ENCODE measurements around the gene KCNK7.

- no peak for TF ChIP-seq POLR2A (IDR thresholded peaks at IDR 0.05)
- no peak for TF ChIP-seq POLR2AphosphoS5 (IDR thresholded peaks at IDR 0.05; ENCODE audit: insufficient read depth in 1 of 2, low read depth in 1 of 2)
- no peak for TF ChIP-seq CTCF (IDR thresholded peaks at IDR 0.05)
These were observed 15.4 kb downstream of the KCNK7 start for GRCh38 chr11:65580031-65580692.
